Activated naive CD4-positive, alpha-beta T cell treated with anti-CD3 and anti-CD28 coated beads, Interleukin-2, amount 50 U/mL, for 24 hours (primary cell): ENCODE data around the gene ADPGK.

ENCODE experiments used
- H3K27ac Mint-ChIP-seq: one replicate; pipeline ENCODE4 v1.8.0; 2021; ENCODE audit warnings: mild to moderate bottlenecking, mixed read lengths
- H3K27me3 Mint-ChIP-seq: one replicate; pipeline ENCODE4 v1.8.0; 2021; ENCODE audit warnings: mixed read lengths
- H3K36me3 Mint-ChIP-seq: one replicate; pipeline ENCODE4 v1.8.0; 2021; ENCODE audit warnings: mixed read lengths
- H3K4me1 Mint-ChIP-seq: one replicate; pipeline ENCODE4 v1.8.0; 2021; ENCODE audit warnings: mixed read lengths
- H3K4me3 Mint-ChIP-seq: one replicate; pipeline ENCODE4 v1.8.0; 2021; ENCODE audit warnings: mild to moderate bottlenecking, mixed read lengths
- H3K9me3 Mint-ChIP-seq: one replicate; pipeline ENCODE4 v1.8.0; 2021; ENCODE audit warnings: mixed read lengths

The ADPGK gene

DNA sequence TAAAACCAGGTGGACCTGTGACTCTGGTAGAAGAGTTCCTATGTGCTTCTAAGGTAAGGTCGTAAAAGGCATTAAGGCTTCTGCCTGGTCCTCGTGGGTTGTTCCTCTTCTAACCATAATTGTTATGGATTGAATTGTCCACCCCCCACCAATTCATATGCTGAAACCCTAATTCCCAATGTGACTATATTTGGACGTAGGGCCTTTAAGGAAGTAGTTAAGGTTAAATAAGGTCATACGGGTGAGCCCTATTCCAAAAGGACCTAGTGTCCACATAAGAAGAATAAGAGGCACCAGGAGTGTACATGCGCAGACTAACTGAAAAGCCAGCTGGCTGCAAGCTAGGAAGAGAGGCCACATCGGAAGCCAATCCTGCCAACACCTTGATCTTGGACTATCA is 1.9 kb downstream of the ADPGK start:
- peaks cover 67% of the 10 kb centered on the region for H3K4me1 Mint-ChIP-seq
- H3K4me3 Mint-ChIP-seq = peak overlapping the region; percentile 77
- no peaks in the 10 kb centered on the region for H3K27me3 Mint-ChIP-seq
- H3K9me3 Mint-ChIP-seq = no peaks in the 10 kb centered on the region
- H3K36me3 Mint-ChIP-seq = peaks cover 17% of the 10 kb centered on the region
- no peak overlapping the region for H3K27ac Mint-ChIP-seq

GRCh38 chr15:72778796-72779195 is 4.8 kb downstream of the ADPGK start:
- peaks cover 68% of the 10 kb centered on the region for H3K4me1 Mint-ChIP-seq
- no peak overlapping the region for H3K27ac Mint-ChIP-seq
- H3K36me3 Mint-ChIP-seq = peaks cover 19% of the 10 kb centered on the region
- no peaks in the 10 kb centered on the region for H3K9me3 Mint-ChIP-seq
- H3K4me3 Mint-ChIP-seq = no peak overlapping the region
- no peaks in the 10 kb centered on the region for H3K27me3 Mint-ChIP-seq

GRCh38 chr15:72774696-72775383 is 8.7 kb downstream of the ADPGK start:
- H3K9me3 Mint-ChIP-seq = no peaks in the 10 kb centered on the region
- no peaks in the 10 kb centered on the region for H3K27me3 Mint-ChIP-seq
- no peak overlapping the region for H3K4me3 Mint-ChIP-seq
- peaks cover 55% of the 10 kb centered on the region for H3K4me1 Mint-ChIP-seq
- no peak overlapping the region for H3K27ac Mint-ChIP-seq
- H3K36me3 Mint-ChIP-seq = peaks cover 26% of the 10 kb centered on the region

- peaks cover 14% of the 10 kb centered on the region for H3K9me3 Mint-ChIP-seq
- no peak overlapping the region for H3K27ac Mint-ChIP-seq
These were observed 12.2 kb downstream of the ADPGK start for GRCh38 chr15:72771329-72771725.

GRCh38 chr15:72770673-72771328 is 12.8 kb downstream of the ADPGK start:
- H3K4me3 Mint-ChIP-seq = no peak overlapping the region
- peaks cover 20% of the 10 kb centered on the region for H3K4me1 Mint-ChIP-seq
- H3K27me3 Mint-ChIP-seq = no peaks in the 10 kb centered on the region
- peaks cover 43% of the 10 kb centered on the region for H3K36me3 Mint-ChIP-seq
- H3K9me3 Mint-ChIP-seq = peaks cover 14% of the 10 kb centered on the region
- peak overlapping the region; percentile 39 for H3K27ac Mint-ChIP-seq

More at GRCh38 chr15:72771329-72771725, 12.2 kb downstream of the ADPGK start:
- Mint-ChIP-seq H3K4me1 (peaks cover 25% of the 10 kb centered on the region), H3K36me3 (peaks cover 45% of the 10 kb centered on the region), H3K27me3 (no peaks in the 10 kb centered on the region), H3K4me3 (no peak overlapping the region)

DNA sequence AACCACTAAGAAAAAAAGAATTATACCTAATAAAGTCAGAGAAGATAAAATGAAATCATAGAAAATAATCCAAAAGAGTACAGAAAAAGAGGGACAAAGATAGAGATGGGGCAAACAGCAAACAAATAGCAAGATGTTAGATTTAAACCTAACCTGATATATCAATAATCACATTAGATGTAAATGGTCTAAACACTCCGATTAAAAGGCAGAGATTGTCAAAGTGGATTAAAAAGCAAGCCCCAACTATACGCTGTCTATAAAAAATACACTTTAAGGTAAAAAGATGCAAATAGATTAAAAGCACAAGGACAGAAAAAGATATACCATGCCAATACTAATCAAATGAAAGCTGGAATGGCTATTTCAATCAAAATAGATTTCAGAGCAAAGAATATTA is 16.8 kb downstream of the ADPGK start:
- H3K27me3 Mint-ChIP-seq = no peaks in the 10 kb centered on the region
- H3K4me3 Mint-ChIP-seq = no peak overlapping the region
- H3K9me3 Mint-ChIP-seq = peaks cover 14% of the 10 kb centered on the region
- H3K4me1 Mint-ChIP-seq = peaks cover 15% of the 10 kb centered on the region
- no peak overlapping the region for H3K27ac Mint-ChIP-seq
- H3K36me3 Mint-ChIP-seq = peaks cover 47% of the 10 kb centered on the region

DNA sequence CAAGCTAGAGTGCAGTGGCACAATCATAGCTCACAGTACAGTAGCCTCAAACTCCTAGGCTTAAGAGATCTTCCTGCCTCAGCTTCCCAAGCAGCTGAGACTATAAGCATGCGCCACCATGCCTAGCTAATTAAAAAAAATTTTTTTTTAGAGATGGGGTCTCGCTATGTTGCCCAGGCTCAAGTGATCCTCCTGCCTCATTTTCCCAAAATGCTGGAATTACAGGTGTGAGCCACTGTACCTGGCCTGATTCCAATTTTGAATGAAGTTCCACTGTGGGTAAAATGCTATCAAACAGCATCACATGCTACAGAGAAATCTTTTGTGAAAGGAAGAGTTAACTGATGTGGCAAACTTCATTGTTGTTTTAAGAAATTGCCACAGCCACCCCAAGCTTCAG is 17.5 kb downstream of the ADPGK start:
- no peak overlapping the region for H3K27ac Mint-ChIP-seq

GRCh38 chr15:72764656-72765055 is 18.9 kb downstream of the ADPGK start:
- no peak overlapping the region for H3K27ac Mint-ChIP-seq
- H3K4me1 Mint-ChIP-seq = peaks cover 10% of the 10 kb centered on the region
- peaks cover 14% of the 10 kb centered on the region for H3K9me3 Mint-ChIP-seq
- H3K4me3 Mint-ChIP-seq = no peak overlapping the region
- H3K27me3 Mint-ChIP-seq = no peaks in the 10 kb centered on the region
- peaks cover 39% of the 10 kb centered on the region for H3K36me3 Mint-ChIP-seq

More for the DNA sequence above, 17.5 kb downstream of the ADPGK start:
- peaks cover 43% of the 10 kb centered on the region for H3K36me3 Mint-ChIP-seq
- H3K4me1 Mint-ChIP-seq = peaks cover 15% of the 10 kb centered on the region
- H3K27me3 Mint-ChIP-seq = no peaks in the 10 kb centered on the region
- peaks cover 14% of the 10 kb centered on the region for H3K9me3 Mint-ChIP-seq
- H3K4me3 Mint-ChIP-seq = no peak overlapping the region

- Mint-ChIP-seq H3K36me3 (peaks cover 15% of the 10 kb centered on the region), H3K4me1 (peaks cover 19% of the 10 kb centered on the region), H3K27ac (no peak overlapping the region), H3K4me3 (no peak overlapping the region), H3K9me3 (no peaks in the 10 kb centered on the region), H3K27me3 (no peaks in the 10 kb centered on the region)
These were observed 22.8 kb downstream of the ADPGK start for GRCh38 chr15:72760590-72761260.

- Mint-ChIP-seq H3K4me1 (peaks cover 35% of the 10 kb centered on the region), H3K27me3 (no peaks in the 10 kb centered on the region), H3K27ac (no peak overlapping the region), H3K4me3 (no peak overlapping the region), H3K36me3 (peaks cover 15% of the 10 kb centered on the region), H3K9me3 (no peaks in the 10 kb centered on the region)
These were observed 25.4 kb downstream of the ADPGK start for GRCh38 chr15:72758182-72758581.

GRCh38 chr15:72754096-72754495 is 29.5 kb downstream of the ADPGK start:
- Mint-ChIP-seq H3K27ac (no peak overlapping the region), H3K4me1 (peaks cover 51% of the 10 kb centered on the region), H3K9me3 (no peaks in the 10 kb centered on the region), H3K36me3 (peaks cover 14% of the 10 kb centered on the region), H3K27me3 (no peaks in the 10 kb centered on the region), H3K4me3 (no peak overlapping the region)

DNA sequence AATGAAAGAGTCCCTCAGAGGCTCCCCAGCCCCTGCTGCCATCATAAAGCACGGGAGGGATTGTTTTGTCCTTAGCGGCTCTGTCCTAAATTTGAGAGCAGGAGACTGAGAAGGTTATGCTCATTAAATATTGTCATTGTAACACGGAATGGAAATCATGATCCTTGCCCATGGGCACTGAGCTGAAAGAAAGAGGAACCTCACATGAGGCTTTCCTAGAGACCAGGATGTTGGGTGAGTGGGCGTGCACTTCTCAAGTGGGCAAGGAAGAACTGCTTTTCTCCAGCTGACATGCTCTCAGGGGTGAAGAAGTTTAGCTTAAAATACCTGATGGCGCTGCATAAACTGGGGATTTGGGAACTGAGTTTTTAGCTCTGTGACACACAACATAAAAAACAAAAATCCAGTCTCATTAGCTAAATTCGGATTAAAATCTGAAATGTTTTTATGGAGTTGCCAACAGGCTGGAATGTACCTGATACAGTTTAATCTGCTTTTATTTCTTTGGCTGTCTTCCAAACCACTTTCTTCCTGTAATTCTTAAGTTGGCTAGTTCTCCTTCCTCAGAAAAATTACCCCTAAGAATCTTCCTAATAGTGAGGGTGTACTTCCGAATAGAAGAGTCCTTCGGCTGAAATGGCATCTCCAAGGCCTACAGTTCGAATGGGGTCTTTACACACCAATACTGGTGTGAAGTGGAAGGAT is 31.7 kb downstream of the ADPGK start:
- no peaks in the 10 kb centered on the region for H3K27me3 Mint-ChIP-seq
- peaks cover 19% of the 10 kb centered on the region for H3K36me3 Mint-ChIP-seq
- peaks cover 51% of the 10 kb centered on the region for H3K4me1 Mint-ChIP-seq
- peak overlapping the region; percentile 53 for H3K27ac Mint-ChIP-seq
- peak overlapping the region; percentile 6 for H3K4me3 Mint-ChIP-seq
- no peaks in the 10 kb centered on the region for H3K9me3 Mint-ChIP-seq

- Mint-ChIP-seq H3K27ac (no peak overlapping the region), H3K4me1 (peaks cover 35% of the 10 kb centered on the region), H3K4me3 (no peak overlapping the region), H3K36me3 (peaks cover 13% of the 10 kb centered on the region), H3K9me3 (no peaks in the 10 kb centered on the region), H3K27me3 (no peaks in the 10 kb centered on the region)
These were observed 33.9 kb downstream of the ADPGK start for GRCh38 chr15:72749700-72750099.

- H3K27me3 Mint-ChIP-seq = no peaks in the 10 kb centered on the region
- H3K9me3 Mint-ChIP-seq = peaks cover 5% of the 10 kb centered on the region
- peak overlapping the region; percentile 51 for H3K4me3 Mint-ChIP-seq
- H3K36me3 Mint-ChIP-seq = peaks cover 32% of the 10 kb centered on the region
- H3K4me1 Mint-ChIP-seq = peaks cover 49% of the 10 kb centered on the region
- peak overlapping the region; percentile 24 for H3K27ac Mint-ChIP-seq
These were observed 43.3 kb downstream of the ADPGK start for GRCh38 chr15:72740219-72740618.

DNA sequence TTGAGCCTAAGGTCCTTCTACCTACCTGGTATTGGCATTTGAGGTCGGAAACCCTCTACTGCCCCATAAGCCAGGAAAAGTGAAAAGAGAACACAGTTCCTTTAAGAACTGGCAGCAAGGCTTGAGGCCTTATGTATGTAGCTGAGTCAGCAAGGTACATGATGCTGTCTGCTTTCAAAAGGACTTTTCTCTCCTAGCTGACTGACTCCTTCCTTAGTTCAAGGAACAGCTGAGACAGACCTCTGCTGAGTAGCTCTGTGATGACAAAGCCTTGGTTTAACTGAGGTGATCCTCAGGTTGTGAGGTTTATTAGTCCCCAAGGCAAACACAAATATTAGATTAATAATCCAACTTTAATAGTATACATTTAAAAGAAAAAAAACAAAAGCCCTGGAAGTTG is 45.8 kb downstream of the ADPGK start:
- H3K36me3 Mint-ChIP-seq = peaks cover 37% of the 10 kb centered on the region
- H3K27ac Mint-ChIP-seq = no peak overlapping the region
- no peaks in the 10 kb centered on the region for H3K27me3 Mint-ChIP-seq
- H3K4me3 Mint-ChIP-seq = no peak overlapping the region
- peaks cover 5% of the 10 kb centered on the region for H3K9me3 Mint-ChIP-seq
- H3K4me1 Mint-ChIP-seq = peaks cover 54% of the 10 kb centered on the region
